Measurements from ENCODE around the gene DIPK2A. TPM values are rescaled to one million over a fixed set of nuclear protein-coding genes. Genes with fewer than 3 reads are reported as not detected.

The DIPK2A gene
- total RNA-seq, 4 donors from 2014 or later = 18.9 to 30.9 (median 21.7) TPM

DNA sequence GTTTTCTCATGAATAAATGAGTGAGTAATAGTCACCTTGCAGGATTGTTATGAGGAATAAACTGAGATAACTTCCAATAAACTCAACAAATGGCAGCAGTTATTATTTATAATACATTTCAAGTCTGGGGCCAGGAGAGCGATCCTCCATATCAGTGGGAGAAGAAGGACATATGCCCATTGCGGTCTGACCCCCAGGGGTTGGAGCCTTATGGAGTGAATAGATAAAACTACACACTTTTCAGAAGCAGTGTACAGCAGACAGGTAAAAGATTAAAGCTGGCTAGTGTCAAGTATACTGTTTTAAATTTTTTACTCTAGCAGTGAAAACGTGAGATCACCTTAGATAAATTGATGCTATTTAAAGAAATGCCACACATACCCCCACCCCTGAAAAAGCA, 43.5 kb downstream of the DIPK2A start:
- TF ChIP-seq, protein P1, sequence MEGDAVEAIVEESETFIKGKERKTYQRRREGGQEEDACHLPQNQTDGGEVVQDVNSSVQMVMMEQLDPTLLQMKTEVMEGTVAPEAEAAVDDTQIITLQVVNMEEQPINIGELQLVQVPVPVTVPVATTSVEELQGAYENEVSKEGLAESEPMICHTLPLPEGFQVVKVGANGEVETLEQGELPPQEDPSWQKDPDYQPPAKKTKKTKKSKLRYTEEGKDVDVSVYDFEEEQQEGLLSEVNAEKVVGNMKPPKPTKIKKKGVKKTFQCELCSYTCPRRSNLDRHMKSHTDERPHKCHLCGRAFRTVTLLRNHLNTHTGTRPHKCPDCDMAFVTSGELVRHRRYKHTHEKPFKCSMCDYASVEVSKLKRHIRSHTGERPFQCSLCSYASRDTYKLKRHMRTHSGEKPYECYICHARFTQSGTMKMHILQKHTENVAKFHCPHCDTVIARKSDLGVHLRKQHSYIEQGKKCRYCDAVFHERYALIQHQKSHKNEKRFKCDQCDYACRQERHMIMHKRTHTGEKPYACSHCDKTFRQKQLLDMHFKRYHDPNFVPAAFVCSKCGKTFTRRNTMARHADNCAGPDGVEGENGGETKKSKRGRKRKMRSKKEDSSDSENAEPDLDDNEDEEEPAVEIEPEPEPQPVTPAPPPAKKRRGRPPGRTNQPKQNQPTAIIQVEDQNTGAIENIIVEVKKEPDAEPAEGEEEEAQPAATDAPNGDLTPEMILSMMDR (IDR thresholded peaks at IDR 0.05; ENCODE audit: low read depth) = no peak

DNA sequence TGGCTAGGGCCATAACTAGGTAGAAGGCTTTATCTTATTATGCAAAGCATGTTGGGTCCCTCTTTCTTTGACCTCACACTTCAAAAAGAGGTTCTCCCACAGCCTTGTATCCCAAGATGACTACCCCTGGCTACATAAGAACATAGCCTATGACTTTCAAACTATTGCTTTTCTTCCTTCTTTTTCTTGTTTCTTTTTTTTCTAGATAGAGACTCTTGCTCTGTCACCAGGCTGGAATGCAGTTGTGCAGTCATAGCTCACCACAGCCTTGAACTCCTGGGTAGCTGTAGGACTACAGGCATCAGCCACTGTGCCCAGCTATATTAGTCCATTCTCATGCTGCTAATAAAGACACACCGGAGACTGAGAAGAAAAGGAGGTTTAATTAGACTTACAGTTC, 47.2 kb downstream of the DIPK2A start:
- TF ChIP-seq, protein P1 (IDR thresholded peaks at IDR 0.05; ENCODE audit: low read depth) = no peak

Other genes starting within 250 kb of the DIPK2A start
- gene SLC9A9, start 123.4 kb upstream of the DIPK2A start, total RNA-seq = 10 to 100 TPM; 15.1 to 41.1 (median 20.7) TPM